NT2/D1 (cell line): ENCODE measurements around the gene DHX58.

ENCODE experiments used
- SUZ12 ChIP-seq: IDR thresholded peaks from 2 replicates; pipeline ENCODE4 v1.6.1; 2011; ENCODE audit not compliant: insufficient read length, insufficient read depth; ENCODE audit errors: extremely low read depth
- YY1 ChIP-seq: IDR thresholded peaks from 2 replicates; pipeline ENCODE4 v1.6.1; 2011; ENCODE audit not compliant: insufficient read length, insufficient read depth
- ZNF274 ChIP-seq: IDR thresholded peaks from 2 replicates; pipeline ENCODE4 v1.6.1; 2011; ENCODE audit warnings: mild to moderate bottlenecking, low read depth, low read length

DNA sequence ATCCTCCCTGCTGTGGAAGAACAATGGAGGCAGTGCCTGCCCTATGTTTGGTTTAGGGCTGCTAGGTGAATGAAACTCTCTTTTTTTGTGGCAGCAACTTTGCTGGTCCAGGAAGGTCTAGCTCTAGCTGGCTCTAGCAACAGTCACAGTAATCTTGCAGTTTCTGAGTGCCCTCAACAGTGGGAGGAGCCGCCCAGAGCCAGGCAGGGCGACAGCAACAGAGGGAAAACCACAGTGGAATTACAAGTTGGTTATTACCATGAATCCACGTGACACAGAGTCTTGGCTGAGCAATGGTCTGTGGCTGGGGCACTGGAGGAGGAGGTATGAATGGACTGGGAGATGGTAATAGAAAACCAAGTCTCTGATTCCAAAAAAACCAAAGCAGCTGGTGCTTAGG, 20.4 kb upstream of the DHX58 start:
- TF ChIP-seq ZNF274 (no peak), SUZ12 (no peak), YY1 (no peak)
